HepG2 (cell line): ENCODE data around the gene TBC1D22A. TPM values are rescaled to one million over a fixed set of nuclear protein-coding genes. Genes with fewer than 3 reads are reported as not detected.

ENCODE experiments used
- E2F5 ChIP-seq: sonication (generic); formaldehyde crosslinking; conservative IDR thresholded peaks from 2 replicates; pipeline ENCODE4 v1.4.0; 2020; ENCODE audit warnings: missing genetic modification reagents
- FOXK1 ChIP-seq: sonication (generic); formaldehyde crosslinking; IDR thresholded peaks from 2 replicates; pipeline ENCODE4 v1.4.0; 2020; ENCODE audit warnings: low read depth, missing genetic modification reagents, borderline replicate concordance
- KDM3A ChIP-seq: IDR thresholded peaks from 2 replicates; pipeline ENCODE4 v1.6.1; 2018; ENCODE audit warnings: low read depth, missing compliant biosample characterization
- MZF1 ChIP-seq: sonication (generic); formaldehyde crosslinking; IDR thresholded peaks from 2 replicates; pipeline ENCODE4 v1.8.1; 2023; ENCODE audit warnings: mild to moderate bottlenecking, missing genetic modification reagents, borderline replicate concordance
- PCBP2 ChIP-seq: fragments of 200-400 bp; formaldehyde crosslinking; optimal IDR thresholded peaks from 2 replicates; pipeline ENCODE3; 2018; ENCODE audit warnings: low read length, low read depth; ENCODE audit not compliant: poor library complexity, severe bottlenecking
- REPIN1 ChIP-seq: sonication (generic); formaldehyde crosslinking; IDR thresholded peaks from 2 replicates; pipeline ENCODE4 v1.8.0; 2022; ENCODE audit warnings: missing genetic modification reagents, low read depth, mild to moderate bottlenecking, borderline replicate concordance
- RXRB ChIP-seq: IDR thresholded peaks from 2 replicates; pipeline ENCODE4 v1.6.1; 2016; ENCODE audit warnings: borderline replicate concordance, missing genetic modification reagents, missing compliant biosample characterization
- SKIL ChIP-seq: sonication (generic); formaldehyde crosslinking; IDR thresholded peaks from 2 replicates; pipeline ENCODE4 v1.8.0; 2022; ENCODE audit warnings: missing genetic modification reagents, mild to moderate bottlenecking, moderate library complexity, borderline replicate concordance
- TBX2 ChIP-seq: sonication (generic); formaldehyde crosslinking; IDR thresholded peaks from 2 replicates; pipeline ENCODE4 v1.5.0; 2020; ENCODE audit warnings: missing genetic modification reagents, mild to moderate bottlenecking, borderline replicate concordance
- ZHX2 ChIP-seq, 2 experiments: sonication (generic) in 1 of 2; formaldehyde crosslinking in 1 of 2; IDR thresholded peaks; 2 replicates each; pipeline versions ENCODE4 v1.6.1 to v1.9.0; 2014 to 2022; ENCODE audit warnings: antibody characterized with exemption in 1 of 2, borderline replicate concordance in 1 of 2, inconsistent platforms in 1 of 2, low read depth in 1 of 2, missing genetic modification reagents in 1 of 2
- ZNF333 ChIP-seq: sonication (generic); formaldehyde crosslinking; IDR thresholded peaks from 2 replicates; pipeline ENCODE4 v1.4.0; 2020; ENCODE audit warnings: mild to moderate bottlenecking, missing genetic modification reagents, borderline replicate concordance
- ZNF563 ChIP-seq: sonication (generic); formaldehyde crosslinking; IDR thresholded peaks from 2 replicates; pipeline ENCODE4 v1.8.0; 2022; ENCODE audit warnings: mild to moderate bottlenecking, moderate library complexity, missing genetic modification reagents
- polyA plus RNA-seq, 8 experiments: library from polyadenylated mRNA; depleted of rRNA in 3 of 8; stranded (reverse) in 7 of 8; unstranded in 1 of 8; fragments of >200 nt; fragmentation: Illumina TruSeq in 4 of 8; extraction: Trizol in 4 of 8; gene quantifications; 2 replicates each; pipeline versions ENCODE4 v1.2.1 to v1.2.3, GENCODE V29; 2011 to 2016; ENCODE audit warnings: low read depth in 4 of 8, missing spikeins in 1 of 8, mixed read lengths in 1 of 8; ENCODE audit not compliant: insufficient read depth in 1 of 8
- total RNA-seq, 5 experiments: library from RNA; depleted of rRNA; stranded (reverse); fragments of >200 nt; fragmentation: Illumina TruSeq; extraction: Trizol; gene quantifications; 2 replicates each; pipeline ENCODE4 v1.2.3, GENCODE V29; 2016; ENCODE audit warnings: low read depth in 1 of 5
- TF ChIP-seq, protein P1 (sequence below): sonication (generic); formaldehyde crosslinking; IDR thresholded peaks from 2 replicates; pipeline ENCODE4 v1.8.0; 2022; ENCODE audit warnings: mild to moderate bottlenecking, missing genetic modification reagents
- TF ChIP-seq, protein P2 (sequence below): sonication (generic); formaldehyde crosslinking; IDR thresholded peaks from 2 replicates; pipeline ENCODE4 v1.4.0; 2020; ENCODE audit warnings: missing genetic modification reagents, borderline replicate concordance

Gene TBC1D22A
- total and polyA plus RNA-seq, 2 of the 13 experiments (the other 11 are each of a cell fraction or from before 2014, with no cell fraction given): 17.3 to 18.0 TPM

DNA sequence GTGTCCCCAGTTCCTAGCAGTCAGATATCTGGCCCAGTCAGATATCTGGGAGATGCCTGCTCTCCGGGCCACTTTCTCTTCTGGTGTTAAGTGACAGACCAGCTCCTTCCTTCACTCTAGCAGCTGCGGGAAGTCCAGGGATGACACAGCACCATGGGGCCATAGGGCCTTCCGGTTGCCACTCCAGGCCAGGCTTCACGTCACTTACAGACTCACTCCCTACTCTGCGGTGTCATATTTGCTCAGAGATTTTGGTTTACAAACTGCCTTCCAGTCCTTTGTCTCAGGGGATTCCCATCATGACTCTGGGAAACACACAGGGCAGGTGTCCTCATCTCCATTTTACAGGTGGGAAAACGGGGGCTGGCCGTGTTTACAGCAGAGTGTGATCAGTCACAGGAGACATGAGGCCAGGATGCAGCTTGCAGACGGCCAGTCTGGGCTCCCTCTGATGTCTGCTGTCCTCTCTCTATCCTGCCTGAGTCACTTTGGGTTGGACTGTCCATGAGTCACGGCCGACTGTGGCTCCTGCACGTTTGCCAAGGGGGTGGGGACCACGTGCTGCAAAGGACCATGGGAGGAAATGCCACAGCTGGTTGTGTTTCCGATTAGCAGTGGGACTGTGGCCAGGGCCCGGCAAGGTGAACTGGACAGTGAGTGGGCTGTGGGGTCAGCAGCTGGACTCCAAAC is 8.2 kb upstream of the TBC1D22A start (continued):
- TF ChIP-seq REPIN1 (CRISPR knock-in tag) (0 out of 2 replicates have a peak, but pooled peaks have one; percentile 58), MZF1 (CRISPR knock-in tag) (no peak), ZHX2 (IDR thresholded peaks at IDR 0.05; ENCODE audit: low read depth) (peak; percentile 70; the same call in 1 of the 2 replicates), ZHX2 (CRISPR knock-in tag; IDR thresholded peaks at IDR 0.05; ENCODE audit: borderline replicate concordance) (no peak), KDM3A (peak; percentile 71; the same call in 1 of the 2 replicates), FOXK1 (CRISPR knock-in tag) (peak; percentile 70; the same call in 1 of the 2 replicates), TBX2 (CRISPR knock-in tag) (peak; percentile 81; the same call in 1 of the 2 replicates), ZNF563 (CRISPR knock-in tag) (0 out of 2 replicates have a peak, but pooled peaks have one; percentile 35), SKIL (CRISPR knock-in tag) (peak; percentile 90), PCBP2 (no peak), ZNF333 (CRISPR knock-in tag) (0 out of 2 replicates have a peak, but pooled peaks have one; percentile 50), E2F5 (CRISPR knock-in tag) (no peak), RXRB (CRISPR knock-in tag) (peak; percentile 68)
- TF ChIP-seq, protein P1, sequence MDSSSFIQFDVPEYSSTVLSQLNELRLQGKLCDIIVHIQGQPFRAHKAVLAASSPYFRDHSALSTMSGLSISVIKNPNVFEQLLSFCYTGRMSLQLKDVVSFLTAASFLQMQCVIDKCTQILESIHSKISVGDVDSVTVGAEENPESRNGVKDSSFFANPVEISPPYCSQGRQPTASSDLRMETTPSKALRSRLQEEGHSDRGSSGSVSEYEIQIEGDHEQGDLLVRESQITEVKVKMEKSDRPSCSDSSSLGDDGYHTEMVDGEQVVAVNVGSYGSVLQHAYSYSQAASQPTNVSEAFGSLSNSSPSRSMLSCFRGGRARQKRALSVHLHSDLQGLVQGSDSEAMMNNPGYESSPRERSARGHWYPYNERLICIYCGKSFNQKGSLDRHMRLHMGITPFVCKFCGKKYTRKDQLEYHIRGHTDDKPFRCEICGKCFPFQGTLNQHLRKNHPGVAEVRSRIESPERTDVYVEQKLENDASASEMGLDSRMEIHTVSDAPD (CRISPR knock-in tag): peak; percentile 83
- TF ChIP-seq, protein P2, sequence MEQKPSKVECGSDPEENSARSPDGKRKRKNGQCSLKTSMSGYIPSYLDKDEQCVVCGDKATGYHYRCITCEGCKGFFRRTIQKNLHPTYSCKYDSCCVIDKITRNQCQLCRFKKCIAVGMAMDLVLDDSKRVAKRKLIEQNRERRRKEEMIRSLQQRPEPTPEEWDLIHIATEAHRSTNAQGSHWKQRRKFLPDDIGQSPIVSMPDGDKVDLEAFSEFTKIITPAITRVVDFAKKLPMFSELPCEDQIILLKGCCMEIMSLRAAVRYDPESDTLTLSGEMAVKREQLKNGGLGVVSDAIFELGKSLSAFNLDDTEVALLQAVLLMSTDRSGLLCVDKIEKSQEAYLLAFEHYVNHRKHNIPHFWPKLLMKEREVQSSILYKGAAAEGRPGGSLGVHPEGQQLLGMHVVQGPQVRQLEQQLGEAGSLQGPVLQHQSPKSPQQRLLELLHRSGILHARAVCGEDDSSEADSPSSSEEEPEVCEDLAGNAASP (CRISPR knock-in tag): peak; percentile 41; the same call in 1 of the 2 replicates
